ENCODE results near the gene HHATL. TPM values are rescaled to one million over a fixed set of nuclear protein-coding genes. Genes with fewer than 3 reads are reported as not detected.

The HHATL gene
- total and polyA plus RNA-seq, 7 donors = 37.0 to 276 (median 166) TPM

DNA sequence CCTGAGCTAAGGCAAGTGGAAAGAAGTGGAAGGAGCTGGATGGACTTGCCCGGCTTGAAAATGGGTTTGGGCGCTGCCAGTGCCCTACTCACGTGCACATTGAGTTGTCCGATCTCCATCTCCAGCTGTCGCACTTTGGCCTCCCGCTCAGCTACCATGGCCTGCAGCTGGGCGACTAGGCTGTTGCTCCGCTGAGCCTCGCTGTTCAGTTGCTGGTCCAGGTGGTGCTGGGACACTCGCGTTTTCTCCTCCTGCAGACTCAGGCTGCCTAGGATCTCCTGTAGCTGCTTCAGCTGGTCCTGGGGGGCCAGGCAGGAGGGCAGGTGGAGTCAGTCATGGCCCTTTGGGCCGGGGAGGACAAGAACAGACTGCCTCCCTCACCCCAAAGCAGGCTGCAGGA is 33.0 kb upstream of the HHATL start:
- intact Hi-C loops (cut with DNase I) = no loop called here
- DNase-seq (no peak), ATAC-seq (no peak)
- Histone ChIP-seq H3K36me3 (ENCODE audit: insufficient read depth in 1 of 2, low read depth in 1 of 2) (no peaks in the 10 kb centered on the region), H3K27ac (no peak overlapping the region), H3K9me3 (no peaks in the 10 kb centered on the region), H3K4me3 (no peak overlapping the region), H3K4me1 (peaks cover 21% of the 10 kb centered on the region), H3K27me3 (ENCODE audit: insufficient read depth in 3 of 3, low read length in 2 of 3) (no peaks in the 10 kb centered on the region)
- TF ChIP-seq, protein P1, sequence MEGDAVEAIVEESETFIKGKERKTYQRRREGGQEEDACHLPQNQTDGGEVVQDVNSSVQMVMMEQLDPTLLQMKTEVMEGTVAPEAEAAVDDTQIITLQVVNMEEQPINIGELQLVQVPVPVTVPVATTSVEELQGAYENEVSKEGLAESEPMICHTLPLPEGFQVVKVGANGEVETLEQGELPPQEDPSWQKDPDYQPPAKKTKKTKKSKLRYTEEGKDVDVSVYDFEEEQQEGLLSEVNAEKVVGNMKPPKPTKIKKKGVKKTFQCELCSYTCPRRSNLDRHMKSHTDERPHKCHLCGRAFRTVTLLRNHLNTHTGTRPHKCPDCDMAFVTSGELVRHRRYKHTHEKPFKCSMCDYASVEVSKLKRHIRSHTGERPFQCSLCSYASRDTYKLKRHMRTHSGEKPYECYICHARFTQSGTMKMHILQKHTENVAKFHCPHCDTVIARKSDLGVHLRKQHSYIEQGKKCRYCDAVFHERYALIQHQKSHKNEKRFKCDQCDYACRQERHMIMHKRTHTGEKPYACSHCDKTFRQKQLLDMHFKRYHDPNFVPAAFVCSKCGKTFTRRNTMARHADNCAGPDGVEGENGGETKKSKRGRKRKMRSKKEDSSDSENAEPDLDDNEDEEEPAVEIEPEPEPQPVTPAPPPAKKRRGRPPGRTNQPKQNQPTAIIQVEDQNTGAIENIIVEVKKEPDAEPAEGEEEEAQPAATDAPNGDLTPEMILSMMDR (IDR thresholded peaks at IDR 0.05) = no peak
- 94 to 95% (median 95%) methylated on average over 10 to 12 of the region's 12 CpGs for WGBS, 3 donors

DNA sequence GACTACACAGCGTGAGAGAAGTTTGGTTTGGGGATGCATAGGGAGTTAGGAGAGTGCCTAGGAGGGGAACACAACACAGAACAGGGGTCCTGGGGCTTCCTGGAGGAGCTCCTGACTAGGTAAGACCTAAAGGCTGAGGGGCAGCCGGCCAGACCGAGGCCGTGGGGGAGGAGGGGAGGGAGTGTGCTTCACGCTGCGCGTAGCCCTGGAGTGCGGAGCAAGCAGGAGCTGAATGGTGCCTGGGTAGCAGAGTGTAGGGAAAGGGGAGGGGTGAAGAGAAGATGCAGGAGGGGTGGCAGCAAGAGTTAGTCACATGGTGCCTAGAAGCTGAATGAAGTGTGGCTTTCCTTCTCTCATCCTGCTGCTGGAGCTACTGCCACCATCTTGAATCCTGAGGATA is 32.4 kb upstream of the HHATL start:
- WGBS, 3 donors = 73 to 87% (median 82%) methylated on average over 8 of the region's 8 CpGs
- Histone ChIP-seq H3K27me3 (ENCODE audit: insufficient read depth in 3 of 3, low read length in 2 of 3) (no peaks in the 10 kb centered on the region), H3K27ac (no peak overlapping the region), H3K9me3 (no peaks in the 10 kb centered on the region), H3K4me1 (peaks cover 21% of the 10 kb centered on the region), H3K4me3 (no peak overlapping the region), H3K36me3 (ENCODE audit: insufficient read depth in 1 of 2, low read depth in 1 of 2) (no peaks in the 10 kb centered on the region)
- TF ChIP-seq, protein P1 (IDR thresholded peaks at IDR 0.05) = no peak
- no peak for DNase-seq
- no peak for ATAC-seq
- intact Hi-C loops (cut with DNase I) = no loop called here

DNA sequence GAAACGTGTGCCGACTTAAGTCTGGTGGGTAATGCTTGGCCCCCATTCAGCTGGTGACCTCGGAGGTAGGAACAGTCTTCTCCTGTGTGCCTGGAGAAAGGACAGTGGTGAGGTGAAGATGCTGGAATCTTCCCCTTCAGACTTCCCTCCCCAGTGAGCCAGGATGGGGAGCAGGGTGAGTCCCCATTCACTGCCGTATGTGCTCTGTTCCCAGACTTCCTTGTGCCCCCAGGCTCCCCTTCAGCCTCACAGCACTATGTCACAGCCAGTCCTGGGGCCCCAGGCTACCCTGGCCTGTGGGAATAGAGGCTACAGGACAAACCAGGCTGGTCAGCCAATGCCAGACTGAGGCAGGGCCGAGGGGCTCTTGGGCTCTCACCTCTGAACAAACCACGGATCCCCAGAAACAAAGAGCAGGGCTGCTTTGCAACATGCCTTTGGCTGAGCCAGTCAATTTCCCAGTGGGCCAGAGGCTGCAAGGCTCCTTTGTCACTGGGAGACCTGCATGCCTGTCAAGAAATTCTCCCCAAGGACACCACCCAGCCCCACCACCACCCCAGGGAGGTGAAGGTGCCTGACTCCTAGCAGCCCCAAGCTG is 31.8 kb upstream of the HHATL start:
- Histone ChIP-seq H3K27ac (no peak overlapping the region), H3K36me3 (ENCODE audit: insufficient read depth in 1 of 2, low read depth in 1 of 2) (no peaks in the 10 kb centered on the region), H3K4me3 (no peak overlapping the region), H3K27me3 (ENCODE audit: insufficient read depth in 3 of 3, low read length in 2 of 3) (no peaks in the 10 kb centered on the region), H3K4me1 (peaks cover 24% of the 10 kb centered on the region), H3K9me3 (no peaks in the 10 kb centered on the region)
- 77 to 84% (median 79%) methylated on average over 6 of the region's 6 CpGs for WGBS, 3 donors
- DNase-seq = no peak
- TF ChIP-seq, protein P1 (IDR thresholded peaks at IDR 0.05) = no peak
- ATAC-seq = no peak
- intact Hi-C loops (cut with DNase I) = no loop called here

DNA sequence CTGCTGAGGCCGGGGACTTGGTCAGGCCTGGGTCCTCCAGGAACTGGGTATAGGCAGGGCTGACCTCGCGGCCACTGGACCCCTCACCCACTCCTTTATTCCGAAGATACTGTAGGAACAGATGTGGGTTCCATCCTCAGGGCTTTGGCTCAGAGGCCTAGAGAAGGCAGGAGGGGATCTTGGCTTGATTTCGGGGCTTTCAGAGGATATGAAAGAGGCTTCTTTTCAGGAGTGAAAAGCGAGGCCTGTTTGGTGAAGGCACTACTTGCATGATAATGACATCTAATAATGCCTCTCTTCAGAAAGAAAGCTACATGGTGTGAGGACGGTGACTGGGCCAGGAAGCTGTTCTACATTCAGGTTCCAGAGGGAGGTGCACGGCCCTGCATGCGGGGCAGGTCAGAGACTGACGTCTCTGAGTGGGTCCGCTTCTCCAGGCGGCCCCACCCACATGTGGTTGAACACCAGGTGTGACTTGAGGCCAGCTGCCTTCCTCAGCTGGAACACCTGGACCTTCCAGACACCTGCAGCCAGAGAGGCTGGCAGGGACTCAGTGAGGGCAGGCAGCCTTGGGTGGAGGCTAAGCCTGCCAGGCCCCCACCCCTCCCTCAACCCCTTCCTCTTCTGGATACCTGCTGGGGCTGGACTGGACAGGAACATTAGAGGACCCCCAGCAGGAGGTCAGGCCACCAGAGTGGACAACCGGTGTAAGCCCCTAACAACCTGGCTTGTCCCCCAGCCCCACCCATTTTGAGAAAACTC is 31.1 kb upstream of the HHATL start:
- Histone ChIP-seq H3K27me3 (ENCODE audit: insufficient read depth in 3 of 3, low read length in 2 of 3) (no peaks in the 10 kb centered on the region), H3K4me1 (peaks cover 26% of the 10 kb centered on the region), H3K4me3 (no peak overlapping the region), H3K27ac (no peak overlapping the region), H3K36me3 (ENCODE audit: insufficient read depth in 1 of 2, low read depth in 1 of 2) (no peaks in the 10 kb centered on the region), H3K9me3 (no peaks in the 10 kb centered on the region)
- ATAC-seq (no peak), DNase-seq (no peak)
- TF ChIP-seq, protein P1 (IDR thresholded peaks at IDR 0.05) = no peak
- 78 to 82% (median 79%) methylated on average over 13 of the region's 13 CpGs for WGBS, 3 donors
- intact Hi-C loops (cut with DNase I) = no loop called here

Measured in psoas muscle (tissue), 8 donors.